SK-N-SH (cell line): ENCODE data around the gene PLCZ1. TPM values are rescaled to one million over a fixed set of nuclear protein-coding genes. Genes with fewer than 3 reads are reported as not detected.
"Not testable (repeated sequence)": the region's sequence is repeated elsewhere in the genome, so short reads cannot be mapped to it uniquely, and the experiment has no call there.

Source experiments
- CTCF ChIA-PET: fragments of 300-600, 350-600 bp; formaldehyde crosslinking; extraction: SDS; loops from one replicate; lab custom pipeline; 2021; lab: Yijun Ruan, JAX
- POLR2A ChIA-PET: fragments of 350-600 bp; sonication (Branson Sonifier 250); formaldehyde crosslinking; extraction: SDS; loops from one replicate; lab custom pipeline; 2020; ENCODE audit warnings: antibody characterized with exemption, inconsistent platforms; lab: Yijun Ruan, JAX
- DNase-seq: peaks from one replicate; pipeline ENCODE4 v3.0.0; 2012
- H2AFZ ChIP-seq: fragments of 200-600 bp; sonication (generic); 2 replicates; pipeline ENCODE4 v1.8.1; 2016; ENCODE audit warnings: antibody characterized with exemption, mild to moderate bottlenecking, low read depth
- H3F3A ChIP-seq: fragments of 200-600 bp; sonication (generic); replicated peaks from 2 replicates; pipeline ENCODE3; 2016; ENCODE audit warnings: antibody characterized with exemption, mild to moderate bottlenecking; ENCODE audit not compliant: insufficient read depth
- H3K27ac ChIP-seq, 2 experiments: fragments of 200-500 bp in 1 of 2; fragments of 200-600 bp in 1 of 2; sonication (Bioruptor generic) in 1 of 2; sonication (generic), shearing (Covaris generic) in 1 of 2; 2 replicates each; pipeline versions ENCODE4 v1.5.1 to v1.6.1; 2014 to 2016; ENCODE audit warnings: low read depth in 2 of 2, inconsistent platforms in 1 of 2, low read length in 1 of 2, mild to moderate bottlenecking in 1 of 2, mixed read lengths in 1 of 2
- H3K27me3 ChIP-seq: fragments of 200-600 bp; sonication (generic), shearing (Covaris generic); 2 replicates; pipeline ENCODE4 v1.6.1; 2016; ENCODE audit warnings: mixed run types; ENCODE audit not compliant: insufficient read depth
- H3K36me3 ChIP-seq, 2 experiments: fragments of 200-500 bp in 1 of 2; fragments of 200-600 bp in 1 of 2; sonication (Bioruptor generic) in 1 of 2; sonication (generic) in 1 of 2; replicated peaks in 1 of 2; 2 replicates each; pipeline versions ENCODE3 to v1.5.1; 2014 to 2016; ENCODE audit warnings: low read length in 1 of 2, mild to moderate bottlenecking in 1 of 2; ENCODE audit not compliant: insufficient read depth in 2 of 2, control insufficient read depth in 1 of 2
- H3K4me1 ChIP-seq, 2 experiments: fragments of 200-500 bp in 1 of 2; fragments of 200-600 bp in 1 of 2; sonication (Bioruptor generic) in 1 of 2; sonication (generic), shearing (Covaris generic) in 1 of 2; 2 replicates each; pipeline versions ENCODE4 v1.5.1 to v1.6.1; 2014 to 2016; ENCODE audit warnings: low read depth in 1 of 2, low read length in 1 of 2, mixed run types in 1 of 2; ENCODE audit not compliant: insufficient read depth in 2 of 2, control insufficient read depth in 1 of 2
- H3K4me2 ChIP-seq: fragments of 200-600 bp; sonication (generic), shearing (Covaris generic); 2 replicates; pipeline ENCODE4 v1.6.1; 2017; ENCODE audit warnings: mixed run types
- H3K4me3 ChIP-seq, 2 experiments: fragments of 200-500 bp in 1 of 2; fragments of 200-600 bp in 1 of 2; sonication (Bioruptor generic) in 1 of 2; sonication (generic), shearing (Covaris generic) in 1 of 2; 2 replicates each; pipeline versions ENCODE4 v1.5.1 to v1.8.1; 2014 to 2016; ENCODE audit warnings: low read depth in 2 of 2, inconsistent platforms in 1 of 2, low read length in 1 of 2, mild to moderate bottlenecking in 1 of 2, mixed read lengths in 1 of 2, moderate library complexity in 1 of 2
- H3K79me2 ChIP-seq: fragments of 200-600 bp; sonication (generic); 2 replicates; pipeline ENCODE4 v1.8.1; 2017; ENCODE audit warnings: mild to moderate bottlenecking; ENCODE audit not compliant: insufficient read depth
- H3K9ac ChIP-seq: fragments of 200-600 bp; sonication (generic); 2 replicates; pipeline ENCODE4 v1.6.1; 2017; ENCODE audit warnings: mixed run types
- H3K9me2 ChIP-seq: fragments of 200-600 bp; sonication (generic); 2 replicates; pipeline ENCODE4 v1.6.1; 2017; ENCODE audit warnings: mixed run types
- H3K9me3 ChIP-seq: fragments of 200-600 bp; sonication (generic); 2 replicates; pipeline ENCODE4 v1.6.1; 2017; ENCODE audit warnings: mixed run types, mild to moderate bottlenecking, moderate library complexity
- H4K20me1 ChIP-seq: fragments of 200-600 bp; sonication (generic); 2 replicates; pipeline ENCODE4 v1.6.1; 2017; ENCODE audit warnings: mild to moderate bottlenecking, mixed run types; ENCODE audit not compliant: insufficient read depth
- EZH2phosphoT487 ChIP-seq: fragments of 200-600 bp; sonication (generic); IDR thresholded peaks from 2 replicates; pipeline ENCODE4 v1.6.1; 2017; ENCODE audit warnings: low read depth, mixed run types, mild to moderate bottlenecking, antibody characterized with exemption, moderate library complexity, borderline replicate concordance
- FOSL2 ChIP-seq: IDR thresholded peaks from 2 replicates; pipeline ENCODE4 v1.4.0; 2012; ENCODE audit warnings: low read depth, mild to moderate bottlenecking, moderate library complexity, borderline replicate concordance
- FOXM1 ChIP-seq: IDR thresholded peaks from 2 replicates; pipeline ENCODE4 v1.4.0; 2012; ENCODE audit warnings: low read depth, mild to moderate bottlenecking
- GATA2 ChIP-seq: sonication (generic); formaldehyde crosslinking; IDR thresholded peaks from 2 replicates; pipeline ENCODE4 v1.5.0; 2020; ENCODE audit warnings: mild to moderate bottlenecking, missing genetic modification reagents
- IRF3 ChIP-seq: fragments of 150-350 bp; IDR thresholded peaks from 2 replicates; pipeline ENCODE4 v1.6.1; 2016; ENCODE audit warnings: mild to moderate bottlenecking, low read depth, low read length
- MEF2A ChIP-seq: IDR thresholded peaks from 2 replicates; pipeline ENCODE4 v1.4.0; 2012; ENCODE audit warnings: low read depth, borderline replicate concordance
- RAD21 ChIP-seq: IDR thresholded peaks from 2 replicates; pipeline ENCODE4 v1.6.1; 2012; ENCODE audit warnings: mild to moderate bottlenecking, low read length
- RCOR1 ChIP-seq: fragments of 150-350 bp; IDR thresholded peaks from 2 replicates; pipeline ENCODE4 v1.6.1; 2017; ENCODE audit warnings: antibody characterized with exemption, low read length
- REST ChIP-seq: IDR thresholded peaks from 2 replicates; pipeline ENCODE4 v1.6.1; 2012; ENCODE audit warnings: mild to moderate bottlenecking, low read depth, low read length, moderate library complexity
- RFX5 ChIP-seq: IDR thresholded peaks from 2 replicates; pipeline ENCODE4 v1.6.1; 2012; ENCODE audit warnings: mild to moderate bottlenecking, improper control_type of control experiment, low read length
- RXRA ChIP-seq: IDR thresholded peaks from 2 replicates; pipeline ENCODE4 v1.4.0; 2012; ENCODE audit warnings: low read depth, mild to moderate bottlenecking, borderline replicate concordance
- SIN3A ChIP-seq: IDR thresholded peaks from 2 replicates; pipeline ENCODE4 v1.6.1; 2012; ENCODE audit warnings: low read depth, mild to moderate bottlenecking, low read length, moderate library complexity, borderline replicate concordance
- SMC3 ChIP-seq: IDR thresholded peaks from 2 replicates; pipeline ENCODE4 v1.6.1; 2012; ENCODE audit warnings: low read depth, low read length, improper control_type of control experiment
- TAF1 ChIP-seq: IDR thresholded peaks from 2 replicates; pipeline ENCODE4 v1.6.1; 2012; ENCODE audit warnings: low read depth, mild to moderate bottlenecking, low read length, moderate library complexity, borderline replicate concordance
- YY1 ChIP-seq: IDR thresholded peaks from 2 replicates; pipeline ENCODE4 v1.4.0; 2012; ENCODE audit warnings: low read depth, mild to moderate bottlenecking
- WGBS: methylation state at CpG from one replicate; pipeline ENCODE4 v1.1.6; 2017; ENCODE audit warnings: low lambda C conversion rate; 5-methylcytosine and 5-hydroxymethylcytosine counted together
- polyA plus RNA-seq, 3 experiments: library from polyadenylated mRNA; depleted of rRNA; stranded (reverse); fragments of >200 nt; gene quantifications; 2 replicates each; pipeline ENCODE4 v1.2.3, GENCODE V29; 2012

The PLCZ1 gene
- polyA plus RNA-seq, 1 of the 3 experiments (the other 2 are of a cell fraction): 0.15 TPM

- no peak overlapping the region for H2AFZ ChIP-seq
- no peaks in the 10 kb centered on the region for H3K36me3 ChIP-seq
- H3F3A ChIP-seq: no peaks in the 10 kb centered on the region
- no peak overlapping the region for H3K4me3 ChIP-seq
- no peaks in the 10 kb centered on the region for H3K4me1 ChIP-seq
- H3K4me2 ChIP-seq: no peak overlapping the region
- ChIA-PET CTCF (no interaction called here), POLR2A (no interaction called here)
- H3K27ac ChIP-seq: no peak overlapping the region
- no peaks in the 10 kb centered on the region for H3K79me2 ChIP-seq
- no peaks in the 10 kb centered on the region for H3K9me3 ChIP-seq
- no peak overlapping the region for H3K9ac ChIP-seq
- WGBS: 15% methylated on average over 2 of the region's 2 CpGs
- no peaks in the 10 kb centered on the region for H4K20me1 ChIP-seq
- H3K9me2 ChIP-seq: no peaks in the 10 kb centered on the region
- no peak for DNase-seq
- TF ChIP-seq RXRA (no peak), REST (peak; percentile 87), RCOR1 (no peak), SMC3 (no peak), GATA2 (no peak)
- H3K27me3 ChIP-seq: no peaks in the 10 kb centered on the region
These were observed 45.0 kb upstream of the PLCZ1 start for GRCh38 chr12:18782827-18783226.

GRCh38 chr12:18766479-18766878 lies 28.7 kb upstream of the PLCZ1 start:
- H2AFZ ChIP-seq, DNase-seq, H3K4me2 ChIP-seq, POLR2A ChIA-PET, H3K27me3 ChIP-seq, H3K27ac ChIP-seq, H3K79me2 ChIP-seq, H3K4me1 ChIP-seq, H4K20me1 ChIP-seq, H3K36me3 ChIP-seq, H3K9ac ChIP-seq, H3K9me2 ChIP-seq, H3K9me3 ChIP-seq, CTCF ChIA-PET, H3F3A ChIP-seq, H3K4me3 ChIP-seq: not testable (repeated sequence)
- WGBS: 19% methylated on average over 1 of the region's 1 CpG

- ChIA-PET CTCF (no interaction called here), POLR2A (no interaction called here)
- Histone ChIP-seq H3K4me1 (peaks cover 0 to 8% of the 10 kb centered on the region in 2 experiments; a peak in 1 of 4 replicates), H3K27me3 (no peaks in the 10 kb centered on the region), H3K9me2 (no peaks in the 10 kb centered on the region), H3K79me2 (no peaks in the 10 kb centered on the region), H3K4me3 (no peak overlapping the region), H3K27ac (no peak overlapping the region), H3K36me3 (no peaks in the 10 kb centered on the region), H3K9me3 (no peaks in the 10 kb centered on the region), H4K20me1 (no peaks in the 10 kb centered on the region), H3K9ac (no peak overlapping the region), H2AFZ (no peak overlapping the region), H3K4me2 (no peak overlapping the region), H3F3A (no peaks in the 10 kb centered on the region)
- DNase-seq: no peak
- WGBS: 63% methylated on average over 1 of the region's 1 CpG
- TF ChIP-seq RFX5 (no peak), FOSL2 (no peak), EZH2phosphoT487 (no peak), MEF2A (no peak), REST (no peak), TAF1 (no peak), FOXM1 (no peak), RXRA (no peak), YY1 (no peak), IRF3 (no peak), SIN3A (no peak), RAD21 (no peak)
These were observed 17.5 kb upstream of the PLCZ1 start for GRCh38 chr12:18755341-18755740.
